Memory B cell (primary cell): ENCODE results near the gene DZIP1L.

Experiments used
- ATAC-seq: fragments of 150-1000 bp; cut with Tn5 transposase; 2 replicates; pipeline ENCODE4 v1.10.0; 2021; ENCODE audit warnings: low read depth, mild to moderate bottlenecking, moderate library complexity
- DNase-seq, 2 donors: peaks; one replicate each; pipeline ENCODE4 v3.0.0; 2022; ENCODE audit warnings: low spot score in 2 of 2
- H3K27ac Mint-ChIP-seq: one replicate; pipeline ENCODE4 v1.8.0; 2022; ENCODE audit warnings: mild to moderate bottlenecking, moderate library complexity, mixed read lengths
- H3K27me3 Mint-ChIP-seq: one replicate; pipeline ENCODE4 v1.8.0; 2022; ENCODE audit warnings: mixed read lengths
- H3K36me3 Mint-ChIP-seq: one replicate; pipeline ENCODE4 v1.8.0; 2022; ENCODE audit warnings: mild to moderate bottlenecking, mixed read lengths
- H3K4me1 Mint-ChIP-seq: one replicate; pipeline ENCODE4 v1.8.0; 2022; ENCODE audit warnings: mixed read lengths
- H3K4me3 Mint-ChIP-seq: one replicate; pipeline ENCODE4 v1.8.0; 2022; ENCODE audit warnings: mild to moderate bottlenecking, moderate library complexity, mixed read lengths
- H3K9me3 Mint-ChIP-seq: one replicate; pipeline ENCODE4 v1.8.0; 2022; ENCODE audit warnings: mixed read lengths

DZIP1L gene

GRCh38 chr3:138046955-138047354, 68.5 kb downstream of the DZIP1L start:
- DNase-seq (no peak), ATAC-seq (no peak)
- H3K4me1 Mint-ChIP-seq = no peaks in the 10 kb centered on the region

GRCh38 chr3:138046085-138046484, 69.3 kb downstream of the DZIP1L start:
- no peaks in the 10 kb centered on the region for H3K4me1 Mint-ChIP-seq
- no peak for DNase-seq
- no peak overlapping the region for H3K4me3 Mint-ChIP-seq
- peaks cover 18% of the 10 kb centered on the region for H3K27me3 Mint-ChIP-seq
- peaks cover 3% of the 10 kb centered on the region for H3K9me3 Mint-ChIP-seq
- no peaks in the 10 kb centered on the region for H3K36me3 Mint-ChIP-seq
- no peak overlapping the region for H3K27ac Mint-ChIP-seq
- ATAC-seq = no peak

More at GRCh38 chr3:138046955-138047354, 68.5 kb downstream of the DZIP1L start:
- peaks cover 3% of the 10 kb centered on the region for H3K9me3 Mint-ChIP-seq
- H3K27ac Mint-ChIP-seq = no peak overlapping the region
- H3K4me3 Mint-ChIP-seq = no peak overlapping the region
- H3K27me3 Mint-ChIP-seq = peaks cover 19% of the 10 kb centered on the region
- H3K36me3 Mint-ChIP-seq = no peaks in the 10 kb centered on the region

- DNase-seq (no peak), ATAC-seq (no peak)
- Mint-ChIP-seq H3K36me3 (no peaks in the 10 kb centered on the region), H3K4me1 (no peaks in the 10 kb centered on the region), H3K27me3 (peaks cover 10% of the 10 kb centered on the region), H3K27ac (no peak overlapping the region), H3K9me3 (no peaks in the 10 kb centered on the region), H3K4me3 (no peak overlapping the region)
These were observed 72.0 kb downstream of the DZIP1L start for GRCh38 chr3:138043266-138044029.

GRCh38 chr3:138042043-138042442, 73.4 kb downstream of the DZIP1L start:
- Mint-ChIP-seq H3K36me3 (no peaks in the 10 kb centered on the region), H3K9me3 (no peaks in the 10 kb centered on the region), H3K27ac (no peak overlapping the region), H3K27me3 (peaks cover 12% of the 10 kb centered on the region), H3K4me3 (no peak overlapping the region), H3K4me1 (no peaks in the 10 kb centered on the region)
- ATAC-seq (no peak), DNase-seq (no peak)

- DNase-seq = no peak
- Mint-ChIP-seq H3K27ac (no peak overlapping the region), H3K4me3 (no peak overlapping the region), H3K4me1 (no peaks in the 10 kb centered on the region), H3K36me3 (no peaks in the 10 kb centered on the region), H3K9me3 (no peaks in the 10 kb centered on the region), H3K27me3 (peaks cover 8% of the 10 kb centered on the region)
- no peak for ATAC-seq
These were observed 76.5 kb downstream of the DZIP1L start for GRCh38 chr3:138038725-138039462.

GRCh38 chr3:138036572-138036971, 78.8 kb downstream of the DZIP1L start:
- no peak overlapping the region for H3K4me3 Mint-ChIP-seq
- no peak overlapping the region for H3K27ac Mint-ChIP-seq
- H3K27me3 Mint-ChIP-seq = peaks cover 8% of the 10 kb centered on the region
- H3K4me1 Mint-ChIP-seq = no peaks in the 10 kb centered on the region
- no peak for DNase-seq
- H3K9me3 Mint-ChIP-seq = no peaks in the 10 kb centered on the region
- no peak for ATAC-seq
- no peaks in the 10 kb centered on the region for H3K36me3 Mint-ChIP-seq

- Mint-ChIP-seq H3K27me3 (peaks cover 8% of the 10 kb centered on the region), H3K4me3 (no peak overlapping the region), H3K9me3 (no peaks in the 10 kb centered on the region), H3K36me3 (no peaks in the 10 kb centered on the region), H3K27ac (no peak overlapping the region), H3K4me1 (no peaks in the 10 kb centered on the region)
- no peak for ATAC-seq
- no peak for DNase-seq
These were observed 80.5 kb downstream of the DZIP1L start for GRCh38 chr3:138034918-138035317.

- no peak overlapping the region for H3K4me3 Mint-ChIP-seq
- H3K27me3 Mint-ChIP-seq = peaks cover 6% of the 10 kb centered on the region
- H3K9me3 Mint-ChIP-seq = no peaks in the 10 kb centered on the region
These were observed 82.2 kb downstream of the DZIP1L start for GRCh38 chr3:138033202-138033691.

GRCh38 chr3:138032567-138032966, 82.8 kb downstream of the DZIP1L start:
- no peak overlapping the region for H3K27ac Mint-ChIP-seq
- H3K4me1 Mint-ChIP-seq = no peaks in the 10 kb centered on the region
- no peak for ATAC-seq
- no peak for DNase-seq
- no peaks in the 10 kb centered on the region for H3K9me3 Mint-ChIP-seq
- H3K36me3 Mint-ChIP-seq = no peaks in the 10 kb centered on the region
- no peak overlapping the region for H3K4me3 Mint-ChIP-seq
- peaks cover 5% of the 10 kb centered on the region for H3K27me3 Mint-ChIP-seq

More at GRCh38 chr3:138033202-138033691, 82.2 kb downstream of the DZIP1L start:
- no peak overlapping the region for H3K27ac Mint-ChIP-seq
- DNase-seq = no peak
- no peaks in the 10 kb centered on the region for H3K36me3 Mint-ChIP-seq
- ATAC-seq = no peak
- H3K4me1 Mint-ChIP-seq = no peaks in the 10 kb centered on the region

- H3K4me3 Mint-ChIP-seq = no peak overlapping the region
- ATAC-seq = no peak
- DNase-seq = no peak
- peaks cover 5% of the 10 kb centered on the region for H3K27me3 Mint-ChIP-seq
- no peaks in the 10 kb centered on the region for H3K4me1 Mint-ChIP-seq
- H3K27ac Mint-ChIP-seq = no peak overlapping the region
- no peaks in the 10 kb centered on the region for H3K9me3 Mint-ChIP-seq
- no peaks in the 10 kb centered on the region for H3K36me3 Mint-ChIP-seq
These were observed 83.9 kb downstream of the DZIP1L start for GRCh38 chr3:138031536-138031935.

GRCh38 chr3:138030734-138031280, 84.6 kb downstream of the DZIP1L start:
- peaks cover 5% of the 10 kb centered on the region for H3K27me3 Mint-ChIP-seq
- H3K4me3 Mint-ChIP-seq = no peak overlapping the region
- ATAC-seq (no peak), DNase-seq (no peak)
- H3K4me1 Mint-ChIP-seq = no peaks in the 10 kb centered on the region
- H3K9me3 Mint-ChIP-seq = no peaks in the 10 kb centered on the region
- H3K27ac Mint-ChIP-seq = no peak overlapping the region
- H3K36me3 Mint-ChIP-seq = no peaks in the 10 kb centered on the region

- Mint-ChIP-seq H3K4me3 (no peak overlapping the region), H3K36me3 (no peaks in the 10 kb centered on the region), H3K9me3 (no peaks in the 10 kb centered on the region), H3K4me1 (no peaks in the 10 kb centered on the region), H3K27ac (no peak overlapping the region), H3K27me3 (peaks cover 2% of the 10 kb centered on the region)
- DNase-seq (no peak), ATAC-seq (no peak)
These were observed 87.6 kb downstream of the DZIP1L start for GRCh38 chr3:138027821-138028220.

- ATAC-seq (no peak), DNase-seq (no peak)
- Mint-ChIP-seq H3K36me3 (no peaks in the 10 kb centered on the region), H3K4me1 (no peaks in the 10 kb centered on the region), H3K27me3 (no peaks in the 10 kb centered on the region), H3K4me3 (no peak overlapping the region), H3K27ac (no peak overlapping the region), H3K9me3 (no peaks in the 10 kb centered on the region)
These were observed 89.9 kb downstream of the DZIP1L start for GRCh38 chr3:138025553-138025952.

- no peak for ATAC-seq
- Mint-ChIP-seq H3K4me3 (no peak overlapping the region), H3K27ac (no peak overlapping the region), H3K36me3 (no peaks in the 10 kb centered on the region), H3K9me3 (no peaks in the 10 kb centered on the region), H3K4me1 (no peaks in the 10 kb centered on the region), H3K27me3 (no peaks in the 10 kb centered on the region)
- DNase-seq = no peak
These were observed 91.7 kb downstream of the DZIP1L start for GRCh38 chr3:138023754-138024153.
